GM12875 (cell line): ENCODE data around the gene PDLIM4.

Source experiments
- H3K4me3 ChIP-seq: one replicate; pipeline ENCODE4 v1.5.1; 2011; ENCODE audit warnings: low read depth, low read length, control low read depth
- TF ChIP-seq, protein P1 (sequence below): IDR thresholded peaks from 2 replicates; pipeline ENCODE4 v1.5.1; 2011; ENCODE audit warnings: low read depth, mild to moderate bottlenecking, control low read depth, inconsistent platforms, low read length, moderate library complexity, borderline replicate concordance; ENCODE audit not compliant: insufficient read depth

The PDLIM4 gene

GRCh38 chr5:132227235-132227484 lies 30.3 kb upstream of the PDLIM4 start:
- TF ChIP-seq, protein P1, sequence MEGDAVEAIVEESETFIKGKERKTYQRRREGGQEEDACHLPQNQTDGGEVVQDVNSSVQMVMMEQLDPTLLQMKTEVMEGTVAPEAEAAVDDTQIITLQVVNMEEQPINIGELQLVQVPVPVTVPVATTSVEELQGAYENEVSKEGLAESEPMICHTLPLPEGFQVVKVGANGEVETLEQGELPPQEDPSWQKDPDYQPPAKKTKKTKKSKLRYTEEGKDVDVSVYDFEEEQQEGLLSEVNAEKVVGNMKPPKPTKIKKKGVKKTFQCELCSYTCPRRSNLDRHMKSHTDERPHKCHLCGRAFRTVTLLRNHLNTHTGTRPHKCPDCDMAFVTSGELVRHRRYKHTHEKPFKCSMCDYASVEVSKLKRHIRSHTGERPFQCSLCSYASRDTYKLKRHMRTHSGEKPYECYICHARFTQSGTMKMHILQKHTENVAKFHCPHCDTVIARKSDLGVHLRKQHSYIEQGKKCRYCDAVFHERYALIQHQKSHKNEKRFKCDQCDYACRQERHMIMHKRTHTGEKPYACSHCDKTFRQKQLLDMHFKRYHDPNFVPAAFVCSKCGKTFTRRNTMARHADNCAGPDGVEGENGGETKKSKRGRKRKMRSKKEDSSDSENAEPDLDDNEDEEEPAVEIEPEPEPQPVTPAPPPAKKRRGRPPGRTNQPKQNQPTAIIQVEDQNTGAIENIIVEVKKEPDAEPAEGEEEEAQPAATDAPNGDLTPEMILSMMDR: no peak
- peak overlapping the region; percentile 59 for H3K4me3 ChIP-seq

- H3K4me3 ChIP-seq: peak within 1 kb of the TSS; percentile 59
- TF ChIP-seq, protein P1: 0 out of 2 replicates have a peak, but pooled peaks have one; percentile 13
Observed at GRCh38 chr5:132227485-132228240, 29.8 kb upstream of the PDLIM4 start, which contains the start of gene P4HA2. TSS of gene P4HA2 (minus strand) at chr5:132227853. CDS start at chr5:132218626, 9,227 bp downstream.

DNA sequence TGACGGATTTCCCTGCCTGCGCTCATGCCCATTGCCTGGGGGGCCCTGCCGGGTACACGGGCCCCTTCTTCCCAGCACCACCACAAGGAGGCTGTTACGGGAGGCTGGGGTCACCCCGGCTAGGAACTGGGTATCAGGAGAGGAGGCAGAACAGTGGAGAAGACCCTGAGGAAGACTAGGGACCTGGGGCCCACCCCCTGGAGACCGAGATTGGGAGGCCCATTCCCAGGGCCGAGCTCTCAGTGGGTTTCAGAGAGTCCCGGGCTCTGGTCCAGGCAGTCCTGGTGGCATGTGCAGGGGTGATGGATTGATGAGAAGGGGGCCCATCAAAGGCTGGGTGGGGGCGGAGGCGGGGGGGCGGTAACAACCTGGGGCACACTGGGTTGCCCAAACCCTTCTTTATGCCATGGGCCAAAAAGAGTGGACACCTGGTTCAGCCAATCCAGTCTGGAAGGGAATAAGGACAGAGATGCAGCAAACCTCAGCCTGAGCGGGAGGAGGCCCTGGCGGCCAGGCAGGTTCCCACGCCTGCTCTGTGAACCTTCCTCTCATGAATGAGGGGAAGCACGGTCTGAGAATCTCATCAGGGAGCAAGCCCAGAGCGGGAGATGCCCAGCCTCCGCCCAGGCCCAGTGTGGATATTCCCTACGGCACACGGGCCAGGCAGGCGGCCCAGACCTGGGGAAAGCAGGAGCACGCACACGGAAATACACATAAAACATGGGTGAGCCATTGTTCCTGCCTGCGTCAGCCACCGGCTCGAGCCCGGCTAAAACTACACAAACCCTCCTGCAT lies 29.1 kb upstream of the PDLIM4 start:
- H3K4me3 ChIP-seq: peak overlapping the region; percentile 59
- TF ChIP-seq, protein P1: no peak

DNA sequence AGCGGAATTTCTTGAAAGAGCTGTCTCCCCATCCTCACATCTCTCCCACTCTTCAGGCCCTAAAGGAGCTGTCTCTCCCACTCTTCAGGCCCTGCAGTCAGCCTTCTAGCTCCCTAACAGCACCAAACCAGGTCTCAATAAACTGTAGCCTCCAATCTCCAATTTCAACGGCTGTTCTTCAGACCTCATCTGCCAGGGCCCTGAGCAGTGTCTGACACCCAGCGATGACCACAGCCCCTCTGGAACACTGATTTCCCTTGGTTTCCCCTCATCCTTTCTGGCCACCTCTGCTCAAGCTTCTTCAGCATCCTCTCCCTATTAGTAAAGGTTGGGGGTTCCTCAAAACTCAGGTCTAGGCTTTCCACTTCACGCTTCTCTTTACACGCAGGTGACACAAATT lies 28.3 kb upstream of the PDLIM4 start:
- H3K4me3 ChIP-seq: no peak overlapping the region
- TF ChIP-seq, protein P1: no peak

GRCh38 chr5:132230871-132231270 lies 26.6 kb upstream of the PDLIM4 start:
- no peak overlapping the region for H3K4me3 ChIP-seq
- TF ChIP-seq, protein P1: no peak

DNA sequence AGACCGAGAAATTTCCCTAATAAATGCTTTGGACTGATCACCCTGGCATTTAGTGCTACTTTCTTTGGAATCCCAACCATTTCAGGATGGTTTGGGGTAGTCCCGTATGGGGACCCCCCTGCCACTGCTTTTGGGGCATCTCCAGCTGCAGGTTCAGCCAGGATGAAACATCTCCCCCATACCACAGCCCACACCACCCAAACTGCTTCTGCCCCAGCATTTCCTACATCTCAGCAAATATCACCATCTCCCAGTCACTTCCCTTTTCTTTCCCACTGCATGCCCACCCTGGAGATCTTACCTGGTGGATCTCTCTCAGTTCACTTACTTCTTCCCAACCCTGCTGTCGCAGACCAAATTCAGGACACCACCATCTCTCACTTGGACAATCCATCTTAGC lies 25.0 kb upstream of the PDLIM4 start:
- no peak overlapping the region for H3K4me3 ChIP-seq
- TF ChIP-seq, protein P1: no peak

- no peak overlapping the region for H3K4me3 ChIP-seq
- TF ChIP-seq, protein P1: no peak
Observed at GRCh38 chr5:132233081-132233480, 24.4 kb upstream of the PDLIM4 start.
